Thyroid gland (tissue), 4 donors: ENCODE results near the gene NDST1.

ENCODE experiments used
- POLR2A ChIP-seq, 2 donors: fragments of 450-650 bp; IDR thresholded peaks; one replicate each; pipeline ENCODE4 v1.6.1; 2017; ENCODE audit warnings: antibody characterized with exemption in 2 of 2, mild to moderate bottlenecking in 2 of 2, moderate library complexity in 1 of 2
- TF ChIP-seq, protein P1 (sequence below), 6 experiments: fragments of 200-600 bp in 3 of 6; fragments of 450-650 bp in 3 of 6; sonication (generic) in 3 of 6; IDR thresholded peaks; one replicate each; pipeline ENCODE4 v1.5.1; 2016 to 2019; ENCODE audit warnings: antibody characterized with exemption in 6 of 6, mild to moderate bottlenecking in 2 of 6, inconsistent platforms in 1 of 6, moderate library complexity in 1 of 6

DNA sequence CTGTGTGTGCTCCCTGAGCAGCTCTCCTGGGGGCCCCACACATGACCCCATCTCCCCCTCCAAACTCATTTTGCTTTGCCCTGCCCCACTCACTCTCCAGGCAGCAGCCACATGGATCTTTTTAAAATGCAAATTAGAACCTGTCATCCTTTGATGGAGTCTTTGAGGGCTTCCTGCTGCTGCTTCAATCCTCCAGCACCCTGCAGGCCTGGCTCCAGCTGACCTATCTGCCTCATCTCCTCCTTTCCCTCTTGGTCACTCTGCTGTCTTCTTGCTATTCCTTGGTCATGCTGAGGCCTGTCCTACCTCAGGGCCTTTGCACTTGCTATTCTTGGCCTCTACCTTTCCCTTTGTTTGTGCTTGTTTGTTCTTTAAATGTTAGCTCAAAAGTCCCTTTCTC is 17.9 kb downstream of the NDST1 start:
- TF ChIP-seq, protein P1, sequence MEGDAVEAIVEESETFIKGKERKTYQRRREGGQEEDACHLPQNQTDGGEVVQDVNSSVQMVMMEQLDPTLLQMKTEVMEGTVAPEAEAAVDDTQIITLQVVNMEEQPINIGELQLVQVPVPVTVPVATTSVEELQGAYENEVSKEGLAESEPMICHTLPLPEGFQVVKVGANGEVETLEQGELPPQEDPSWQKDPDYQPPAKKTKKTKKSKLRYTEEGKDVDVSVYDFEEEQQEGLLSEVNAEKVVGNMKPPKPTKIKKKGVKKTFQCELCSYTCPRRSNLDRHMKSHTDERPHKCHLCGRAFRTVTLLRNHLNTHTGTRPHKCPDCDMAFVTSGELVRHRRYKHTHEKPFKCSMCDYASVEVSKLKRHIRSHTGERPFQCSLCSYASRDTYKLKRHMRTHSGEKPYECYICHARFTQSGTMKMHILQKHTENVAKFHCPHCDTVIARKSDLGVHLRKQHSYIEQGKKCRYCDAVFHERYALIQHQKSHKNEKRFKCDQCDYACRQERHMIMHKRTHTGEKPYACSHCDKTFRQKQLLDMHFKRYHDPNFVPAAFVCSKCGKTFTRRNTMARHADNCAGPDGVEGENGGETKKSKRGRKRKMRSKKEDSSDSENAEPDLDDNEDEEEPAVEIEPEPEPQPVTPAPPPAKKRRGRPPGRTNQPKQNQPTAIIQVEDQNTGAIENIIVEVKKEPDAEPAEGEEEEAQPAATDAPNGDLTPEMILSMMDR (IDR thresholded peaks at IDR 0.05): no peak
- no peak for TF ChIP-seq POLR2A (IDR thresholded peaks at IDR 0.05)
